Measurements from ENCODE around the gene CFAP46. TPM values are rescaled to one million over a fixed set of nuclear protein-coding genes. Genes with fewer than 3 reads are reported as not detected.

Gene CFAP46
- polyA plus RNA-seq, 1 of the 3 experiments (the other 2 are of a cell fraction) = 3.9 TPM

- Histone ChIP-seq H3K4me2 (no peak overlapping the region), H3K27ac (ENCODE audit: low read depth in 2 of 2, low read length in 1 of 2) (no peak overlapping the region), H4K20me1 (ENCODE audit: insufficient read depth) (no peaks in the 10 kb centered on the region), H3K36me3 (replicated peaks in 1 of 2; ENCODE audit: control insufficient read depth in 1 of 2, insufficient read depth in 2 of 2, low read length in 1 of 2) (no peaks in the 10 kb centered on the region), H3K79me2 (ENCODE audit: insufficient read depth) (no peaks in the 10 kb centered on the region), H3F3A (replicated peaks; ENCODE audit: insufficient read depth) (no peaks in the 10 kb centered on the region), H3K9ac (no peak overlapping the region), H3K9me2 (no peaks in the 10 kb centered on the region), H3K4me3 (ENCODE audit: low read depth in 2 of 2, low read length in 1 of 2) (no peak overlapping the region), H3K27me3 (ENCODE audit: insufficient read depth) (no peaks in the 10 kb centered on the region), H2AFZ (ENCODE audit: low read depth) (no peak overlapping the region), H3K4me1 (ENCODE audit: control insufficient read depth in 1 of 2, insufficient read depth in 2 of 2, low read depth in 1 of 2, low read length in 1 of 2) (no peaks in the 10 kb centered on the region; a peak in 1 of 4 replicates), H3K9me3 (no peaks in the 10 kb centered on the region)
- ChIA-PET CTCF (no interaction called here), POLR2A (no interaction called here)
- DNase-seq = no peak
- 73% methylated on average over 22 of the region's 35 CpGs for WGBS (ENCODE audit: low lambda C conversion rate)
- no peak for TF ChIP-seq FOXM1 (IDR thresholded peaks at IDR 0.05; ENCODE audit: low read depth)
- TF ChIP-seq TEAD4 (IDR thresholded peaks at IDR 0.05; ENCODE audit: borderline replicate concordance, insufficient read depth) = no peak
Observed at GRCh38 chr10:132880128-132880981, 62.0 kb downstream of the CFAP46 start.

- H3K27me3 ChIP-seq (ENCODE audit: insufficient read depth) = no peaks in the 10 kb centered on the region
- no peaks in the 10 kb centered on the region for H3K9me3 ChIP-seq
- POLR2A ChIA-PET = no interaction called here
- no peaks in the 10 kb centered on the region; a peak in 1 of 4 replicates for H3K4me1 ChIP-seq (ENCODE audit: control insufficient read depth in 1 of 2, insufficient read depth in 2 of 2, low read depth in 1 of 2, low read length in 1 of 2)
- no peaks in the 10 kb centered on the region for H3K36me3 ChIP-seq (replicated peaks in 1 of 2; ENCODE audit: control insufficient read depth in 1 of 2, insufficient read depth in 2 of 2, low read length in 1 of 2)
- H3F3A ChIP-seq (replicated peaks; ENCODE audit: insufficient read depth) = no peaks in the 10 kb centered on the region
- H3K4me3 ChIP-seq (ENCODE audit: low read depth in 2 of 2, low read length in 1 of 2) = no peak overlapping the region
- H3K27ac ChIP-seq (ENCODE audit: low read depth in 2 of 2, low read length in 1 of 2) = no peak overlapping the region
- no peak overlapping the region for H3K9ac ChIP-seq
- H2AFZ ChIP-seq (ENCODE audit: low read depth) = no peak overlapping the region
- H3K4me2 ChIP-seq = no peak overlapping the region
- CTCF ChIA-PET = no interaction called here
- H3K9me2 ChIP-seq = no peaks in the 10 kb centered on the region
- no peak for TF ChIP-seq GATA2 (CRISPR knock-in tag; IDR thresholded peaks at IDR 0.05)
- TF ChIP-seq MXI1 (IDR thresholded peaks at IDR 0.05; ENCODE audit: low read depth, low read length) = no peak
- no peak for TF ChIP-seq TAF1 (IDR thresholded peaks at IDR 0.05; ENCODE audit: borderline replicate concordance, low read depth, low read length)
- TF ChIP-seq JUND (IDR thresholded peaks at IDR 0.05) = no peak
- no peak for TF ChIP-seq TEAD4 (IDR thresholded peaks at IDR 0.05; ENCODE audit: borderline replicate concordance, insufficient read depth)
- no peak for TF ChIP-seq RXRA (IDR thresholded peaks at IDR 0.05; ENCODE audit: borderline replicate concordance, low read depth)
- TF ChIP-seq EZH2phosphoT487 (IDR thresholded peaks at IDR 0.05; ENCODE audit: borderline replicate concordance, low read depth) = no peak
- no peak for TF ChIP-seq USF1 (IDR thresholded peaks at IDR 0.05; ENCODE audit: borderline replicate concordance, low read depth)
- no peak for TF ChIP-seq RCOR1 (IDR thresholded peaks at IDR 0.05; ENCODE audit: low read length)
- no peak for TF ChIP-seq EP300 (IDR thresholded peaks at IDR 0.05; ENCODE audit: borderline replicate concordance in 1 of 2, low read depth in 1 of 2, low read length in 1 of 2)
- TF ChIP-seq PBX3 (IDR thresholded peaks at IDR 0.05) = no peak
- no peaks in the 10 kb centered on the region for H3K79me2 ChIP-seq (ENCODE audit: insufficient read depth)
- 37% methylated on average over 6 of the region's 38 CpGs for WGBS (ENCODE audit: low lambda C conversion rate)
- H4K20me1 ChIP-seq (ENCODE audit: insufficient read depth) = no peaks in the 10 kb centered on the region
- DNase-seq = no peak
Observed at GRCh38 chr10:132879408-132880127, 62.8 kb downstream of the CFAP46 start.
